ENCODE results near the gene ITPRIPL1. TPM values are rescaled to one million over a fixed set of nuclear protein-coding genes. Genes with fewer than 3 reads are reported as not detected.
A peak's percentile ranks its signal among the peaks of the same experiment; 100 is the strongest.

Gene ITPRIPL1
- total RNA-seq, 1 experiment from 2014 or later: not detected

GRCh38 chr2:96308248-96308647, 16.9 kb upstream of the ITPRIPL1 start:
- DNase-seq: no peak
- ChIA-PET CTCF (interaction anchor here (0.6 kb wide), 1 partner anchor 87 kb away, joined by 14 read pairs; no protein-coding TSS in a partner anchor), POLR2A (ENCODE audit: unreplicated experiment) (no interaction called here)
- no peak for ATAC-seq
- intact Hi-C loops (cut with micrococcal nuclease): no loop called here
- TF ChIP-seq CTCF (conservative IDR thresholded peaks at IDR 0.05; ENCODE audit: low read depth, low read length) (no peak), EZH2 (IDR thresholded peaks at IDR 0.05; ENCODE audit: low read length, unreplicated experiment) (no peak), EZH2phosphoT487 (IDR thresholded peaks at IDR 0.05; ENCODE audit: borderline replicate concordance, low read length) (no peak)
- no peak overlapping the region for H3K4me2 ChIP-seq (ENCODE audit: low read length)
- BruUV-seq (replicated peaks): no TSS peak
- H3K9me3 ChIP-seq (ENCODE audit: low read length): no peaks in the 10 kb centered on the region
- H3F3A ChIP-seq (ENCODE audit: low read length, unreplicated experiment): no peaks in the 10 kb centered on the region
- H3K9me2 ChIP-seq (replicated peaks; ENCODE audit: low read length): no peaks in the 10 kb centered on the region
- no peak overlapping the region for H3K9ac ChIP-seq (ENCODE audit: low read length)
- peaks cover 8% of the 10 kb centered on the region; the same call in 1 of the 2 replicates for H4K20me1 ChIP-seq (ENCODE audit: low read length)
- peaks cover 19% of the 10 kb centered on the region for H3K4me1 ChIP-seq (ENCODE audit: insufficient read depth, low read length)
- H3K36me3 ChIP-seq (ENCODE audit: low read depth, low read length): peaks cover 10% of the 10 kb centered on the region; the same call in 1 of the 2 replicates
- H3K4me3 ChIP-seq (ENCODE audit: low read length): no peak overlapping the region
- no peaks in the 10 kb centered on the region for H3K27me3 ChIP-seq (ENCODE audit: low read length)
- H3K79me2 ChIP-seq (ENCODE audit: low read length): peaks cover 32% of the 10 kb centered on the region
- no peak overlapping the region for H2AFZ ChIP-seq (ENCODE audit: low read length)
- H3K27ac ChIP-seq (ENCODE audit: low read length): no peak overlapping the region

- Histone ChIP-seq H3K9me2 (replicated peaks; ENCODE audit: low read length) (no peaks in the 10 kb centered on the region), H3K9me3 (ENCODE audit: low read length) (no peaks in the 10 kb centered on the region), H3F3A (ENCODE audit: low read length, unreplicated experiment) (no peaks in the 10 kb centered on the region), H4K20me1 (ENCODE audit: low read length) (no peaks in the 10 kb centered on the region), H3K4me1 (ENCODE audit: insufficient read depth, low read length) (no peaks in the 10 kb centered on the region; the same call in 1 of the 2 replicates), H3K27me3 (ENCODE audit: low read length) (no peaks in the 10 kb centered on the region), H3K79me2 (ENCODE audit: low read length) (no peaks in the 10 kb centered on the region), H3K4me2 (ENCODE audit: low read length) (no peak overlapping the region), H3K4me3 (ENCODE audit: low read length) (no peak overlapping the region), H3K36me3 (ENCODE audit: low read depth, low read length) (no peaks in the 10 kb centered on the region), H2AFZ (ENCODE audit: low read length) (no peak overlapping the region), H3K27ac (ENCODE audit: low read length) (no peak overlapping the region), H3K9ac (ENCODE audit: low read length) (no peak overlapping the region)
- ATAC-seq (no peak), DNase-seq (no peak)
- POLR2A ChIA-PET (ENCODE audit: unreplicated experiment): no interaction called here
- CTCF ChIA-PET: no interaction called here
- intact Hi-C loops (cut with micrococcal nuclease): no loop called here
- TF ChIP-seq EZH2phosphoT487 (IDR thresholded peaks at IDR 0.05; ENCODE audit: borderline replicate concordance, low read length) (no peak), EZH2 (IDR thresholded peaks at IDR 0.05; ENCODE audit: low read length, unreplicated experiment) (no peak)
- BruUV-seq (replicated peaks): no TSS peak
Measured at GRCh38 chr2:96315005-96315399, 10.1 kb upstream of the ITPRIPL1 start.

- peak; percentile 29; the same call in 1 of the 2 replicates for ATAC-seq
- Histone ChIP-seq H3K4me2 (ENCODE audit: low read length) (no peak overlapping the region), H3K79me2 (ENCODE audit: low read length) (no peaks in the 10 kb centered on the region), H2AFZ (ENCODE audit: low read length) (no peak overlapping the region), H3K27me3 (ENCODE audit: low read length) (no peaks in the 10 kb centered on the region), H3K4me3 (ENCODE audit: low read length) (no peak overlapping the region), H3K9ac (ENCODE audit: low read length) (no peak overlapping the region), H3F3A (ENCODE audit: low read length, unreplicated experiment) (peaks cover 3% of the 10 kb centered on the region), H3K27ac (ENCODE audit: low read length) (no peak overlapping the region), H3K36me3 (ENCODE audit: low read depth, low read length) (no peaks in the 10 kb centered on the region), H3K4me1 (ENCODE audit: insufficient read depth, low read length) (peaks cover 5% of the 10 kb centered on the region), H4K20me1 (ENCODE audit: low read length) (no peaks in the 10 kb centered on the region), H3K9me3 (ENCODE audit: low read length) (no peaks in the 10 kb centered on the region), H3K9me2 (replicated peaks; ENCODE audit: low read length) (no peaks in the 10 kb centered on the region)
- BruUV-seq (replicated peaks): no TSS peak
- peak; percentile 28 for DNase-seq
- CTCF ChIA-PET: no interaction called here
- intact Hi-C loops (cut with micrococcal nuclease): no loop called here
- no peak for TF ChIP-seq CTCF (conservative IDR thresholded peaks at IDR 0.05; ENCODE audit: low read depth, low read length)
- TF ChIP-seq EZH2 (IDR thresholded peaks at IDR 0.05; ENCODE audit: low read length, unreplicated experiment): no peak
- TF ChIP-seq EZH2phosphoT487 (IDR thresholded peaks at IDR 0.05; ENCODE audit: borderline replicate concordance, low read length): no peak
- POLR2A ChIA-PET (ENCODE audit: unreplicated experiment): no interaction called here
Measured at GRCh38 chr2:96315400-96316071, 9.6 kb upstream of the ITPRIPL1 start.

Data from PC-3 (cell line).